ENCODE results near the gene CACNA1D.

Gene CACNA1D

DNA sequence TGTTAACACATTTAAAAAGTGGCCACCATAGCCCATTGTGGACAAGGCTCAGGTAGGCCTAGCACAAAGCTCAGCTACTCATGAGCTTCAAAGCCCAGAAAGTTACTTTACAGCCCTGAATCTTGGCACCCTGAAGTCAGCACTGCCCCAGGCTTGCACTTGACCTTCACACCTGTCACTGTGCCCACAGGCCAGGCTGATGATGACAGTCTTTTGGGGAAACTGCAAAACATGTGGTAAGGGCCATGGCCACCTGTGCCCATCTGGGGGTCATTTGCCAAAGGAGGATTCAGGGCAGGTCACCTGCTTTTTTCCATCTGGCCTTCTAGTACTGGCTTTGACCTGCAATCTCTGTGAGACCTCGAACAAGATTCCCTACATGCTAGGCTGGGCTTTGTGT, 340.8 kb downstream of the CACNA1D start:
- no peak for DNase-seq

DNA sequence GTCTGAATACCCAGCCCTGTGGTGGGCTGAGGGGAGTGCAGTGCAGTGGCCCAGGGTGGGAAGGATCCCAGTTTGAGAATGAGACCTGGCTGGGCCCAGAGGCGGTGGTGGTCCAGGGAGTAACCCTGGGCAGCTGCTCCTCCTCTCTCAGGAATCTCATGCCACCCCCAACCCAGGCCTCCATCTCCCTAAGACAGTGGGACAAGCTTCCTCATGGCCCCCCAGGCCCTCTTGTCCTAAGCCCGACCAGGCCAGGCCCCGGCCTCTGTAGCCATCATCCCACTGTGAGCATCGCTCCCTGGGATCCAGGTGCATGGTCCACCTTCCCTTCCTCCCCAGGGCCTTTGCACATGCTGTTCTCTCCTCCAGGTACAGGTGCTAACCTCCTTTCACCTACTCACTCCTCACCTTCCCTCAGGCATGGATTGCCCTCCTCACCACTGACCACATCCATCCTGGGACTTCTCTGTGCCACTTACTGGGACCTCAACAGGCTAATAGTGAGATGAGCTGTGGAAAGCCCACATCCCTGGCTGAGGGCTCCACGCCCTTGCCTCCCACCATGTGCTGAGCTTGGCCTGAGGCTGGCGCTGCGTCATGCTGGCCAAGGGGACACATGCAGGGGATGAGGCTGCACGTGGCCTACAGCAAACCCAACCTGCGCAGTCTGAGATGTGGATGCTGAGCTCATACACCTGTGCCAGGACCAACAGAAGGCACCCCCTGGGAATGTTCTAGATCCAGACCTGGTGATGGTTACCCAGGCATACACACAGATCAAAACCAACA, 341.9 kb downstream of the CACNA1D start:
- DNase-seq, result no peak

DNA sequence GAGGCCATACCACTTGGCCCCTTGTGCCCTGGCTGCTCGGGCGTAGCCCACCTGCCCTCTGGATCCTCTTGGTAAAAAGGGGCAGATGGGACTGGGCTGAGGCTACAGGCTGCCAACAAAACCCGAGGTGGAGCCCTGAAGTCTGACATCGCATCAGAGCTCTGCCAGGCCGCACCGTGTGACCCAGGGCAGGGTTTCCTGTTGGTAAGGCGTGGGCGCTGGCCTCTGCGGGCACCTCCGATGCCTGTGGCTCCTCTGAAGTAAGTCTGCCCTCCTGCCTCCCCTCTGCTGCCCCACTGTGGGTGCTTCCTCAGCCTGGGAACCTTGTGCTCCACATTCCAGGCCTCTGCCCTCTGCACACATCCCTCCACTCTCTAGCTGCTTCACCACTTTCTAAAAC, 342.9 kb downstream of the CACNA1D start:
- DNase-seq, result no peak

DNA sequence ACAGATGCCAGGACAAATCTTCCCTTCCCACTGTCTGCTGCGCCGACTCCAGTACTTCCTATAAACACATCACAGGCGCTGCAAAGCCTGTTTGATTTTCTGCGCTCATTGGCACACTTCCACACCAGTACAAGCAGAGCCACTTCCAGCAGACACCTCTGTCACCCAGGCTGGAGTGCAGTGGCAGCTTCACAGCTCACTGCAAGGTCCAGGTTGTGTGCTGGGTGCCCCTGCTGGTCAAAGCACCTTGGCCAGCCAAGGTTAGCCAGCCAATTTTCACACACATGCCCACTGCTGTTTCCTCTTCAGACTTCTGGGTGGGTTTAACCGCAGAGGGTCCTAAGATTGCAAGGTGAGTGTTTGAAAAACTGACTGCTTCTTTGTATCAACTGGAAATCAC, 346.9 kb downstream of the CACNA1D start:
- no peak for DNase-seq

- no peak for DNase-seq
These were observed 348.2 kb downstream of the CACNA1D start for GRCh38 chr3:53842436-53843194.

DNA sequence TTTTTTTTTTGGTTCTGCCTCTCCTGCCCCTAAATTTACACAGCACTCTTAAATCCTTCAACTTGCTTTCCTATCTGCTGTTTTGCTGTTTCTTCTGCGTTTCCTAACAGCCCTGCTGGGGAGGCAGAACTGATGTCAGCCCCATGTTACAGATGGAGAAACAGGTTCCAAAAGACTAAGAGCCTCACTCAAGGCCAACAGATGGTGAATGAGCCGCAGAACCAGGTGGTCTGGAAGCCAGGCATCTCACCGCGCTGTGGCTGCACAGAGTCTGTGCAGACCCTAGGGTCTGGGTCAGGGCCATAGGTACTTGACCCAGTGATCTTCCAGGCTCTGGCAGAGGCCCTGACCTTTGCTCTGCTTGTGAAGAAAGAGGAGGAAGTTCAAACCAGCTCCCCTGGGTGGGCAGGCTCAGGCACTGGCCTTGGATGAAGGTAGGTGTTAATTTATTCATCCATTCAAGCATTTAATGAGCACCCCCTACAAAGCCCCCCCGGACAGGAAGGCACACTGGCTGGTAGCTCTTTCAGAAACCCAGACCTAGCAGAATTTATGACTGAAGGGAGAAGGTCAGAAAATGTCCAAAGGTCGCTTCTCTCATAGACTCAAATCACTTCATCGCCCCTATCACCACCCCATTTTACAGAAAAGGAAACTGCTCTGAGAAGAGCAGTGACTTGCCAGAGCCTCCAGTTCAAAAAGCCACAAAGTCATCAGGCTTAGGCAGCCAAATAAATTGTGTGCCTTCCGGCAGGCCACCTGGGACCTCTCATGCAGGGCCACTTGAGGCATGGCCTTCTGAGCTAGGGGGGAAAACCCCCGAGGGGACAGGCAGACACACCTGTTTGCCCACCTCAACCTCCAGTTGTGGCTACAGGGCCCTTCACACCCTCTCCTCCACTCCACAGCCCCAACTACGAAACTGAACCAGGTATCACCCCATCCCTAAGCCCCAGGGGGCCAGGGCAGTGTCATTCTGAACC, 349.1 kb downstream of the CACNA1D start:
- no peak for DNase-seq

GRCh38 chr3:53844262-53845102, 350.1 kb downstream of the CACNA1D start:
- DNase-seq, result no peak

DNA sequence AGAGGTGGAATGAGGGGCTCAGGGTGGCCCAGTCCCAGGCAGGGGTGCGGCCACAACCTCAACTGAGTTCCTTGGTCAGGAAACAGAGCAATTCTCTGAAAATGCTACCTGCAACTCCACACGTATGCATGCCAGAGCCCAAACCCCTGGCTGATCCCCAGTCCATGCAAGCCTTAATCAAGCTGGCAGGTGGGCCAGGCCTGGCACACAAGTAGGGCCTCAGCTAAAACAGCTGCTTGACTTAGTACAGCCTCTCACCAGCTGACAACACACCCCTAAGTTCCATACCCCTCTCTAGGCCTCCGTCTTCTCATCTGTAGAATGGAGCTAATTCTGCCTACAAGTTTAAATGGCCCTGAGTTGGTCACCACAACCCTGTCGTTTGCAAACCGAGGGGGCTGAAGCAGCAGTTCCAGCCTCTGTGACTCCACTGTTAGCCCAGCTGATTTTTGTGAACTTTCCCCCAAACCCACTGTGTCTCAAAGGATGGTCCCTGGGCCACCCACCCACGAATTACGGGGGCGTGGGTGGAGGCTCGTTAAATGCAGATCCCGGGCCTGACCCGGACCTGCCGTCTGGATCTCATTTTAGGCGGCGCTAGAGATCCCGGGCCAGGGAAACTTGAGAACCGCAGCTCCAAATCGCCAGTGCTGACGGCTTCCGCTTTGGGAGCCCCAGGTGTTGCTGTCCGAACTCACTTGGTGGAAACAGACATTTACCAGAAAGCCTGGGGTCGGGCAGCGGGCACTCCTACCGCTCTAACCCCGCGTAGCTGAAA, 350.9 kb downstream of the CACNA1D start:
- no peak for DNase-seq

DNA sequence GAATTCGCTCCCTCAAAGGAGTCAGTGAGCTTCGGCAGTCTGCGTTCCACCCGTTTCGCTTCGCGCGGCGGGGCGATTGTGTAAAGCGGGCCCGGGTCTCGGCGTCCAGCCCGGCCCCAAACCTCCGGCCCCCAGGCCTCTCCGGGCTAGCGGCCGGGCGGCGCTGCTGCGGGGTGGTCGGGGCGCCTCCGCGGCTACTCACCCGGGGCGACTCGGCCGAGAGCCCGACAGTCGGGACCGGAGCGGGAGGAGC, 351.4 kb downstream of the CACNA1D start:
- DNase-seq, result no peak

DNA sequence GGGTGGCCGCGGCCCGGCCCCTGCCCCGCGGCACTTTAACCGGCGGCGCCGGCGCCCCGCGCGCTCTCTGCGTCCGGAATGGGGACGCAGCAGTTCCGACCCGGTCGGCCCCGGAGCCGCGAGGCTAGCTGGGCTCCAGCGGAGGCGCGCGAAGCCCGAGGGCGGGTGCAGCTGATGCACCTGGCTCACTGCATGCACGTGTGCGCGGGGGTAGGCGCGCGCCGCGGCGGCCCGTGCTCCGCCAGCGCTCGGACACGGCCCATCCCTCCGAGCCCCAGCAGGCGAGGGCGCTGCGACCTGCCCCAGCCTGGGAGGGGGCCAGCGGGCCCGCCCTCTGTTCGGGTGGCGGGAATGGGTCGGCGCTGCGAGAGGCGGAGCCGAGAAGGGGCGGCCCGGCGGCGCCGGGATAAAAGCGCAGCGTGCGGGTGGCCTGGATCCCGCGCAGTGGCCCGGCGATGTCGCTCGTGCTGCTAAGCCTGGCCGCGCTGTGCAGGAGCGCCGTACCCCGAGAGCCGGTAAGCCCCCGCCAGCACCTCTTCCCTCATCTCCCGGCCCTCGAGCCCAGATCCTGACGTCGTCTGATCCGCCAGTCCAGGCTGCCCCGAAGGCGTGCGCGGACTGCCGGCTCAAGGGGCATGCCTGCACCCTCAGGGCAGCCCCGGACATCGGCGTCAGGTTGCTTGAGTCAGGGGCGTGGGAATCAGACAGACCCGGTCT, 351.9 kb downstream of the CACNA1D start, which contains the start of the genes CHDH and IL17RB:
TSS of gene CHDH (minus strand) at position 286 of the 717 bp plus-strand sequence. CDS start 22,411 bp downstream, outside the sequence.
TSS of gene IL17RB (plus strand) at position 435 of the 717 bp plus-strand sequence. CDS start at position 456, 21 bp downstream.
- no peak for DNase-seq

DNA sequence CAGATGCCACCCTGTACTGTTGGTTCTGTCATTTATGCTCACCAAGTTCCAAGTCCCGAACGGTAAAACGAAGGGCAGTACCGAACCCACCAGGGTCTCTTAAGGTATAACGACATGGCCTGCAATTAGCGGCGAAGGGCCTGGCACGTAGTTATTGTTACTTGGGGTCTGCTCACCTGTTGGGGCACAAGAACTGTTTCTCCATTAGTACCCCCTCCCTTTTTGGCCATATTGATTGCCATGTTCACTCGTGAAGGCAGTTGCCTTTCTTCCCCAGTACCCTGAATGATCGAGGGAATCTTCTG, 352.4 kb downstream of the CACNA1D start:
- DNase-seq, result no peak

- no peak for DNase-seq
These were observed 355.5 kb downstream of the CACNA1D start for GRCh38 chr3:53849916-53850315.

DNA sequence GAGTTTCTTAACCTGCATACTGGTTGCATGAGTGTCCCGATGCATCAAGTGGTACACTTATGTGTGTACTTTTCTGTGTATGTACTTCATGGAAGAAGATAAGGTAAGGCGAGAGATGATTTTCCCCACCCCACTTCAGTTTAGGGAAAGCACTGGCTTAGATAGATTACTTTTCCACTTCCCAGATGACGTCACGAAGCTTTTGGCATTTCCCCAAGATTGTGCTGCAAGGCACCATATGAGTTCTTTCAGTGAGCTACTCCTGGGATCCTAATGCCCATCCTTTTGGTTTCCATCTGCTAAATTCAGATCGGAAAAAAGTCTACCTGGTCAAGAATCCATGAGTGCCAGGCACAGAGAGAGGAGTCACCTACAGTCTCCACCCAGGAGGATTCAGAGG, 356.5 kb downstream of the CACNA1D start:
- DNase-seq, result no peak

DNA sequence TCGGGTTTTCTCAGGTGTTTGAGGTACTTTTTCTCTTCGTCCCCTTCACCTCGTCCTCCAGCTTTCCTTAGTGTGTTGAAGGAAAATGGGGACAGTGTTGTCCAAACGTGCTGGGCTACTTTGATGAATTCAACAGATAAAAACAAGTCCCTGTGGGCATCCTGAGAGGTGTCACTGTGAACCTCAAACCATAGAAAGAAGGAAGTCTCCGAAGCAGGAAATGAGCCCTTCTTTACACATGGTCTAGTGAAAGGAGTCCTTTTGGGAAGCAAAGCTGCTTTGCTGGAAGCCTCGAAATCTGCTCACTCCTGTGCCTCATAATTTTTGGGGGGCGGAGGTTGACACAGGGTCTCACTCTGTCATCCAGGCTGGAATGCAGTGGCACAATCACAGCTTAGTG, 362.6 kb downstream of the CACNA1D start:
- no peak for DNase-seq

DNA sequence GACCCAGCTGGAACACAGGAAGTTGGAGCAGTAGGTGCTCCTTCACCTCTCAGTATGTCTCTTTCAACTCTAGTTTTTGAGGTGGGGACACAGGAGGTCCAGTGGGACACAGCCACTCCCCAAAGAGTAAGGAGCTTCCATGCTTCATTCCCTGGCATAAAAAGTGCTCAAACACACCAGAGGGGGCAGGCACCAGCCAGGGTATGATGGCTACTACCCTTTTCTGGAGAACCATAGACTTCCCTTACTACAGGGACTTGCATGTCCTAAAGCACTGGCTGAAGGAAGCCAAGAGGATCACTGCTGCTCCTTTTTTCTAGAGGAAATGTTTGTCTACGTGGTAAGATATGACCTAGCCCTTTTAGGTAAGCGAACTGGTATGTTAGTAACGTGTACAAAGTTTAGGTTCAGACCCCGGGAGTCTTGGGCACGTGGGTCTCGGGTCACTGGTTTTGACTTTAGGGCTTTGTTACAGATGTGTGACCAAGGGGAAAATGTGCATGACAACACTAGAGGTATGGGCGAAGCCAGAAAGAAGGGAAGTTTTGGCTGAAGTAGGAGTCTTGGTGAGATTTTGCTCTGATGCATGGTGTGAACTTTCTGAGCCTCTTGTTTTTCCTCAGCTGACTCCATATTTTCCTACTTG, 363.8 kb downstream of the CACNA1D start:
- DNase-seq, result no peak

GRCh38 chr3:53859178-53859577, 364.8 kb downstream of the CACNA1D start:
- DNase-seq, result no peak

GRCh38 chr3:53860196-53860595, 365.8 kb downstream of the CACNA1D start:
- no peak for DNase-seq

DNA sequence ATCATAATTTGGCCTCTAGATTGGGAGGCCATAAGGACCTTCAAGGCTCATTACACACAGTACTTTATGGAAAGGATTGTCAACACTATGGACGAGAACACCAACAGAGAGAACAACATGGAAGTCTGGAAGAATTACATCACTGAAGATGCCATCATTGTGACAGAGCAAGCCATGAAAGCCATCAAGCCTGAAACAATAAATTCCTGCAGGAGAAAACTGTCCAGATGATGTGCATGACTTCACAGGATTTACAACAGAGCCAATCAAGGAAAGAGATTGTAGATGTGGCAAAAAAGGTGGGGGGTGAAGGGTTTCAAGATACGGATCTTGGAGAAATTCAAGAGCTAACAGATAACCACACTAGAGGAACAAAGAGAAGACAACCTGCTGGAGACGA, 367.8 kb downstream of the CACNA1D start:
- no peak for DNase-seq

GRCh38 chr3:53863145-53863544, 368.7 kb downstream of the CACNA1D start:
- DNase-seq, result no peak

All from NCI-H1694 (cell line).